Esophagus squamous epithelium (tissue), 4 donors: ENCODE data around the gene AP2S1.

Experiments
- POLR2A ChIP-seq, 4 donors: fragments of 450-650 bp; IDR thresholded peaks; one replicate each; pipeline ENCODE4 v1.6.1; 2017; ENCODE audit warnings: antibody characterized with exemption in 4 of 4, mild to moderate bottlenecking in 4 of 4, moderate library complexity in 3 of 4
- TF ChIP-seq, protein P1 (sequence below), 6 experiments: fragments of 450-650 bp in 4 of 6; fragments of 200-600 bp in 2 of 6; sonication (generic) in 2 of 6; IDR thresholded peaks; one replicate each; pipeline ENCODE4 v1.5.1; 2016 to 2019; ENCODE audit warnings: antibody characterized with exemption in 6 of 6, mild to moderate bottlenecking in 4 of 6, moderate library complexity in 4 of 6

DNA sequence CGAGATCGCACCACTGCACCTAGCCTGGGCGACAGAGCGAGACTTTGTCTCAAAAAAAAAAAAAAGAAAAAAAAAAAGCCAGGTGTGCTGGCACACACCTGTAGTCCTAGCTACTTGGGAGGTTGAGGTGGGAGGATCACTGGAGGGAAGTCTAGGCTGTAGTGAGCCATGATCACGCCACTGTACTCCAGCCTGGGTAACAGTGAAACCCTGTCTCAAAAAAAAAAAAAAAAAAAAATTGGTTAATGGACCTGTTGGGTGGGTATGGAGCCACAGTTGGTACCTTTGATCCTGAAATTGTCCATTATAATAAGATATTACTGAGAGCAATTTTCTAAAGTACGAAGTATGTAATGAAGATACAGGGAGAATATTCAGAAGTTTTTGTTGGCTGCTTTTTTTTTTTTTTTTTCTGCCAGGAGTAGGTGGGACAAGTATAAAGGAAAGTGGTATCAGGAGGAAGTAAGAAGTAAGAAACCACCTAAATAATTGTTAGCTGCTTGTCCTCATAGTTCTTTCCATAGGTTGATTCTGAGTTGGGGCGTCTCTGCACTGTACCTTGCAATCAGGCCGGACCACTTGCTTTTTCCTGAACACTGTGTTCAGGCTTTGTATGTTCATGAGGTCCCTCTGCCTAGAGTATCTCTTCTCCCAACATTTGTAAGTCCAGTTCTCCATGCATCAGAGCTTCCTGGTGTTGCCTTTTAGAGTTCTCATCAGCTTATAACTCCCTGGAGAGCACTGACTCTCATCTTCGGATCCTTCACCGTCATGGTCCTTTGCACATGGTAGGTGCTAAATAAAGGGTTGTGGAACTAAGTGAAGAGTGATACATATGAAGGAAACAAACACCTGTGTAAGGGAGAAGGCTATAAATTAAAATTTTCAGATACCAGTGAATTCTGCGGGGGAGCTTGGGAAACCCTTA, 41.9 kb upstream of the AP2S1 start:
- TF ChIP-seq POLR2A (IDR thresholded peaks at IDR 0.05) = no peak
- TF ChIP-seq, protein P1, sequence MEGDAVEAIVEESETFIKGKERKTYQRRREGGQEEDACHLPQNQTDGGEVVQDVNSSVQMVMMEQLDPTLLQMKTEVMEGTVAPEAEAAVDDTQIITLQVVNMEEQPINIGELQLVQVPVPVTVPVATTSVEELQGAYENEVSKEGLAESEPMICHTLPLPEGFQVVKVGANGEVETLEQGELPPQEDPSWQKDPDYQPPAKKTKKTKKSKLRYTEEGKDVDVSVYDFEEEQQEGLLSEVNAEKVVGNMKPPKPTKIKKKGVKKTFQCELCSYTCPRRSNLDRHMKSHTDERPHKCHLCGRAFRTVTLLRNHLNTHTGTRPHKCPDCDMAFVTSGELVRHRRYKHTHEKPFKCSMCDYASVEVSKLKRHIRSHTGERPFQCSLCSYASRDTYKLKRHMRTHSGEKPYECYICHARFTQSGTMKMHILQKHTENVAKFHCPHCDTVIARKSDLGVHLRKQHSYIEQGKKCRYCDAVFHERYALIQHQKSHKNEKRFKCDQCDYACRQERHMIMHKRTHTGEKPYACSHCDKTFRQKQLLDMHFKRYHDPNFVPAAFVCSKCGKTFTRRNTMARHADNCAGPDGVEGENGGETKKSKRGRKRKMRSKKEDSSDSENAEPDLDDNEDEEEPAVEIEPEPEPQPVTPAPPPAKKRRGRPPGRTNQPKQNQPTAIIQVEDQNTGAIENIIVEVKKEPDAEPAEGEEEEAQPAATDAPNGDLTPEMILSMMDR (IDR thresholded peaks at IDR 0.05) = no peak
